IMR-90 (cell line): Measurements from ENCODE around the gene CTCF. TPM values are rescaled to one million over a fixed set of nuclear protein-coding genes. Genes with fewer than 3 reads are reported as not detected.

Experiments used
- ATAC-seq: fragments of 200-7000 bp; cut with Tn5 transposase; 2 replicates; pipeline ENCODE4 v1.9.1; 2020; ENCODE audit warnings: low read depth, mild to moderate bottlenecking, moderate library complexity
- BruUV-seq: library from RNA; stranded (reverse); fragments of 400-500 nt; replicated peaks from 2 replicates; lab custom pipeline; 2021; lab: Mats Ljungman, UMichigan
- CTCF ChIA-PET: fragments of 300-600 bp; formaldehyde crosslinking; extraction: SDS; loops from one replicate; lab custom pipeline; 2021; ENCODE audit warnings: antibody characterized with exemption; lab: Yijun Ruan, JAX
- POLR2A ChIA-PET: fragments of 300-600 bp; sonication (Branson Sonifier 250); formaldehyde crosslinking; loops from one replicate; lab custom pipeline; 2022; ENCODE audit warnings: antibody characterized with exemption; ENCODE audit not compliant: unreplicated experiment; lab: Charles Lee
- DNase-seq: peaks from one replicate; pipeline ENCODE4 v3.0.0; 2013
- H2AFZ ChIP-seq: replicated peaks from 2 replicates; pipeline ENCODE3; 2013; ENCODE audit warnings: low read length, mild to moderate bottlenecking; ENCODE audit not compliant: poor library complexity
- H2AK5ac ChIP-seq: 2 replicates; pipeline ENCODE4 v1.6.1; 2013; ENCODE audit warnings: low read depth, low read length, inconsistent platforms
- H2AK9ac ChIP-seq: replicated peaks from 2 replicates; pipeline ENCODE3; 2013; ENCODE audit warnings: mild to moderate bottlenecking, low read depth, low read length, moderate library complexity; ENCODE audit not compliant: poor library complexity
- H2BK120ac ChIP-seq: 2 replicates; pipeline ENCODE4 v1.6.1; 2013; ENCODE audit warnings: low read depth, low read length, inconsistent platforms
- H2BK15ac ChIP-seq: 3 replicates; pipeline ENCODE4 v1.6.1; 2013; ENCODE audit warnings: low read depth, low read length, inconsistent platforms
- H2BK20ac ChIP-seq: 2 replicates; pipeline ENCODE4 v1.6.1; 2013; ENCODE audit warnings: low read depth, mild to moderate bottlenecking, inconsistent platforms, low read length, moderate library complexity
- H2BK5ac ChIP-seq: 2 replicates; pipeline ENCODE4 v1.6.1; 2013; ENCODE audit warnings: mild to moderate bottlenecking, low read depth, low read length, inconsistent platforms; ENCODE audit not compliant: poor library complexity, severe bottlenecking
- H3K14ac ChIP-seq: replicated peaks from 2 replicates; pipeline ENCODE4 v1.6.1; 2013; ENCODE audit warnings: low read depth, low read length, inconsistent platforms
- H3K18ac ChIP-seq: 2 replicates; pipeline ENCODE4 v1.6.1; 2013; ENCODE audit warnings: low read depth, low read length, control low read depth
- H3K23ac ChIP-seq: 2 replicates; pipeline ENCODE4 v1.6.1; 2013; ENCODE audit warnings: low read depth, low read length, inconsistent platforms
- H3K27ac ChIP-seq: 2 replicates; pipeline ENCODE4 v1.5.1; 2013; ENCODE audit warnings: mild to moderate bottlenecking, control low read depth, low read length; ENCODE audit not compliant: insufficient read depth
- H3K27me3 ChIP-seq: 2 replicates; pipeline ENCODE4 v1.6.1; 2013; ENCODE audit warnings: low read length; ENCODE audit not compliant: control insufficient read depth, insufficient read depth
- H3K36me3 ChIP-seq: 2 replicates; pipeline ENCODE4 v1.6.1; 2013; ENCODE audit warnings: low read length, mixed read lengths; ENCODE audit not compliant: control insufficient read depth, insufficient read depth
- H3K4ac ChIP-seq: 2 replicates; pipeline ENCODE4 v1.6.1; 2013; ENCODE audit warnings: low read depth, low read length, inconsistent platforms
- H3K4me1 ChIP-seq: 2 replicates; pipeline ENCODE4 v1.6.1; 2013; ENCODE audit warnings: low read length, mixed read lengths; ENCODE audit not compliant: control insufficient read depth, insufficient read depth
- H3K4me2 ChIP-seq: 2 replicates; pipeline ENCODE4 v1.6.1; 2013; ENCODE audit warnings: low read depth, mild to moderate bottlenecking, control low read depth, low read length, moderate library complexity
- H3K4me3 ChIP-seq: 2 replicates; pipeline ENCODE4 v1.5.1; 2013; ENCODE audit warnings: low read depth, mild to moderate bottlenecking, control low read depth, low read length, moderate library complexity; ENCODE audit not compliant: insufficient read depth
- H3K56ac ChIP-seq: 2 replicates; pipeline ENCODE4 v1.6.1; 2013; ENCODE audit warnings: low read length, inconsistent platforms; ENCODE audit not compliant: insufficient read depth; ENCODE audit errors: extremely low read depth
- H3K79me1 ChIP-seq, 2 experiments: 2 replicates each; pipeline ENCODE4 v1.6.1; 2013; ENCODE audit warnings: low read length in 2 of 2, inconsistent platforms in 1 of 2, low read depth in 1 of 2
- H3K9ac ChIP-seq: 2 replicates; pipeline ENCODE4 v1.6.1; 2013; ENCODE audit warnings: low read depth, low read length, control low read depth
- H3K9me1 ChIP-seq: 2 replicates; pipeline ENCODE4 v1.6.1; 2013; ENCODE audit warnings: low read length, inconsistent platforms; ENCODE audit not compliant: insufficient read depth
- H3K9me3 ChIP-seq: 2 replicates; pipeline ENCODE4 v1.6.1; 2013; ENCODE audit warnings: low read length; ENCODE audit not compliant: control insufficient read depth, insufficient read depth
- H4K20me1 ChIP-seq: 2 replicates; pipeline ENCODE4 v1.6.1; 2013; ENCODE audit warnings: low read length, inconsistent platforms; ENCODE audit not compliant: insufficient read depth
- H4K5ac ChIP-seq: 2 replicates; pipeline ENCODE4 v1.6.1; 2013; ENCODE audit warnings: mild to moderate bottlenecking, low read depth, low read length, control low read depth
- H4K8ac ChIP-seq, 2 experiments: 2 replicates each; pipeline ENCODE4 v1.6.1; 2013; ENCODE audit warnings: low read depth in 2 of 2, low read length in 2 of 2, control low read depth in 1 of 2, inconsistent platforms in 1 of 2
- H4K91ac ChIP-seq: 2 replicates; pipeline ENCODE4 v1.6.1; 2013; ENCODE audit warnings: low read depth, low read length, inconsistent platforms; ENCODE audit not compliant: insufficient read depth
- BHLHE40 ChIP-seq: fragments of 150-350 bp; IDR thresholded peaks from 2 replicates; pipeline ENCODE4 v1.6.1; 2016; ENCODE audit warnings: mild to moderate bottlenecking, low read depth, low read length
- CEBPB ChIP-seq: IDR thresholded peaks from 2 replicates; pipeline ENCODE4 v1.6.1; 2012; ENCODE audit warnings: low read depth, low read length, improper control_type of control experiment
- FOS ChIP-seq: fragments of 150-350 bp; IDR thresholded peaks from 2 replicates; pipeline ENCODE4 v1.6.1; 2016; ENCODE audit warnings: low read depth, low read length
- MAFK ChIP-seq: IDR thresholded peaks from 2 replicates; pipeline ENCODE4 v1.6.1; 2012; ENCODE audit warnings: low read depth, low read length, improper control_type of control experiment
- MAZ ChIP-seq: IDR thresholded peaks from 2 replicates; pipeline ENCODE4 v1.6.1; 2012; ENCODE audit warnings: low read depth, mild to moderate bottlenecking, low read length, improper control_type of control experiment, moderate library complexity, borderline replicate concordance
- NFE2L2 ChIP-seq: fragments of 150-350 bp; IDR thresholded peaks from 2 replicates; pipeline ENCODE4 v1.6.1; 2016; ENCODE audit warnings: low read depth, mild to moderate bottlenecking, low read length
- RCOR1 ChIP-seq: IDR thresholded peaks from 2 replicates; pipeline ENCODE4 v1.6.1; 2012; ENCODE audit warnings: mild to moderate bottlenecking, low read length, improper control_type of control experiment; ENCODE audit not compliant: insufficient replicate concordance
- RFX5 ChIP-seq: IDR thresholded peaks from 2 replicates; pipeline ENCODE4 v1.8.0; 2012; ENCODE audit warnings: low read depth, mild to moderate bottlenecking, low read length, moderate library complexity
- WGBS, 2 experiments: methylation state at CpG; one replicate each; pipeline versions ENCODE4 v1.1.5 to v1.1.7; 2013; ENCODE audit warnings: missing lambda C conversion rate in 2 of 2; ENCODE audit not compliant: insufficient read length in 1 of 2; ENCODE audit errors: extremely low coverage in 2 of 2; 5-methylcytosine and 5-hydroxymethylcytosine counted together
- dilution Hi-C: fragments of 300-500 bp; cut with HindIII; formaldehyde crosslinking; loops from one replicate; pipeline ENCODE4 v1.14.3; 2018; ENCODE audit warnings: low sequenced_read_pairs; ENCODE audit not compliant: unreplicated experiment
- in situ Hi-C: fragments of 300-500 bp; cut with MboI; formaldehyde crosslinking; loops from 3 replicates; pipeline ENCODE4 v1.14.3; 2019; ENCODE audit warnings: low sequenced_read_pairs, inconsistent platforms, mixed read lengths
- intact Hi-C: fragments of 100-400 bp; cut with micrococcal nuclease; formaldehyde crosslinking; loops from 2 replicates; pipeline ENCODE4 v1.10.0; 2022
- polyA plus RNA-seq, 3 experiments: library from polyadenylated mRNA; depleted of rRNA; stranded (reverse); fragments of >200 nt; gene quantifications; 2 replicates each; pipeline ENCODE4 v1.2.3, GENCODE V29; 2012; ENCODE audit warnings: low replicate concordance in 1 of 3
- total RNA-seq: library from RNA; depleted of rRNA; stranded (reverse); fragments of >200 nt; gene quantifications from 2 replicates; pipeline ENCODE4 v1.2.3, GENCODE V29; 2012
- TF ChIP-seq, protein P1 (sequence below): fragments of 150-350 bp; IDR thresholded peaks from 2 replicates; pipeline ENCODE4 v1.6.1; 2016; ENCODE audit warnings: low read depth, mild to moderate bottlenecking, low read length, moderate library complexity, borderline replicate concordance
- TF ChIP-seq, protein P2 (sequence below): conservative IDR thresholded peaks from 2 replicates; pipeline ENCODE4 v1.5.1; 2012; ENCODE audit warnings: mild to moderate bottlenecking, low read depth, low read length, improper control_type of control experiment
- TF ChIP-seq, protein P3 (sequence below): fragments of 150-350 bp; IDR thresholded peaks from 2 replicates; pipeline ENCODE4 v1.6.1; 2017; ENCODE audit warnings: mild to moderate bottlenecking, antibody characterized with exemption, low read length, low read depth

CTCF gene
- total and polyA plus RNA-seq, 2 of the 4 experiments (the other 2 are of a cell fraction): 16.1 to 22.8 TPM

DNA sequence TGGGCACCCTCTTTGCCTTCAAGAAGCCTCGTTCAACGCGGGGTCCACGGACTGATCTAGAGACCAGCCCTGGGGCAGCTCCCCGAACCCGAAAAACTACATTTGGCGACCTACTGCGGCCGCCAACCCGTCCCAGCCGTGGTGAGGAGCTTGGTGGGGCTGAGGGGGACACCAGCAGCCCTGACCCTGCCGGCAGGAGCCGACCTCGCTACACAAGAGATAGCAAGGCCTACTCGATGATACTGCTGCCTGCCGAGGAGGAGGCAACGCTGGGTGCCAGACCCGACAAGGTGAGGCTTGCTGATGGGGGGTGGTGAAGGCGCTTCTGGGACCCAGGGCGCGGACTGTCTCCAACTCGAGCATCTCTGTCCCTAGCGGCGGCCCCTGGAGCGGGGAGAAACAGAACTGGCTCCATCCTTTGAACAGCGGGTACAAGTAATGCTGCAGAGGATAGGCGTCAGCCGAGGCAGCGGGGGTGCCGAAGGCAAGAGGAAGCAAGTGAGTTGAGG, 92.1 kb downstream of the CTCF start:
- Histone ChIP-seq H3K9ac (no peak overlapping the region), H4K8ac (no peak overlapping the region), H3K18ac (no peak overlapping the region), H2BK20ac (no peak overlapping the region), H3K27me3 (peaks cover 30% of the 10 kb centered on the region), H2AFZ (no peak overlapping the region), H2AK5ac (no peak overlapping the region; the same call in 1 of the 2 replicates), H3K27ac (no peak overlapping the region), H3K9me3 (no peaks in the 10 kb centered on the region), H3K4me2 (no peak overlapping the region), H3K4ac (no peak overlapping the region), H3K36me3 (0 out of 2 replicates have a peak, but pooled peaks cover 1% of the 10 kb centered on the region), H3K14ac (no peak overlapping the region), H4K5ac (no peak overlapping the region), H3K79me1 (peaks cover 6 to 15% of the 10 kb centered on the region in 2 experiments; a peak in 3 of 4 replicates), H3K4me3 (no peak overlapping the region), H2BK15ac (no peak overlapping the region), H3K56ac (no peak overlapping the region; the same call in 1 of the 2 replicates), H3K4me1 (peaks cover 9% of the 10 kb centered on the region; the same call in 1 of the 2 replicates), H4K20me1 (peaks cover 14% of the 10 kb centered on the region), H2AK9ac (no peak overlapping the region), H2BK120ac (no peak overlapping the region), H3K23ac (no peak overlapping the region), H4K91ac (no peak overlapping the region), H2BK5ac (no peak overlapping the region), H3K9me1 (peaks cover 7% of the 10 kb centered on the region)
- ChIA-PET POLR2A (no interaction called here), CTCF (no interaction called here)
- no peak for DNase-seq
- no TSS peak for BruUV-seq
- in situ Hi-C loops (no loop called here), intact Hi-C loops (no loop called here), dilution Hi-C loops (no loop called here)
- TF ChIP-seq, protein P1, sequence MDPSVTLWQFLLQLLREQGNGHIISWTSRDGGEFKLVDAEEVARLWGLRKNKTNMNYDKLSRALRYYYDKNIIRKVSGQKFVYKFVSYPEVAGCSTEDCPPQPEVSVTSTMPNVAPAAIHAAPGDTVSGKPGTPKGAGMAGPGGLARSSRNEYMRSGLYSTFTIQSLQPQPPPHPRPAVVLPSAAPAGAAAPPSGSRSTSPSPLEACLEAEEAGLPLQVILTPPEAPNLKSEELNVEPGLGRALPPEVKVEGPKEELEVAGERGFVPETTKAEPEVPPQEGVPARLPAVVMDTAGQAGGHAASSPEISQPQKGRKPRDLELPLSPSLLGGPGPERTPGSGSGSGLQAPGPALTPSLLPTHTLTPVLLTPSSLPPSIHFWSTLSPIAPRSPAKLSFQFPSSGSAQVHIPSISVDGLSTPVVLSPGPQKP: no peak
- TF ChIP-seq CEBPB: no peak
- no peak for TF ChIP-seq RCOR1
- no peak for TF ChIP-seq BHLHE40
- TF ChIP-seq, protein P2, sequence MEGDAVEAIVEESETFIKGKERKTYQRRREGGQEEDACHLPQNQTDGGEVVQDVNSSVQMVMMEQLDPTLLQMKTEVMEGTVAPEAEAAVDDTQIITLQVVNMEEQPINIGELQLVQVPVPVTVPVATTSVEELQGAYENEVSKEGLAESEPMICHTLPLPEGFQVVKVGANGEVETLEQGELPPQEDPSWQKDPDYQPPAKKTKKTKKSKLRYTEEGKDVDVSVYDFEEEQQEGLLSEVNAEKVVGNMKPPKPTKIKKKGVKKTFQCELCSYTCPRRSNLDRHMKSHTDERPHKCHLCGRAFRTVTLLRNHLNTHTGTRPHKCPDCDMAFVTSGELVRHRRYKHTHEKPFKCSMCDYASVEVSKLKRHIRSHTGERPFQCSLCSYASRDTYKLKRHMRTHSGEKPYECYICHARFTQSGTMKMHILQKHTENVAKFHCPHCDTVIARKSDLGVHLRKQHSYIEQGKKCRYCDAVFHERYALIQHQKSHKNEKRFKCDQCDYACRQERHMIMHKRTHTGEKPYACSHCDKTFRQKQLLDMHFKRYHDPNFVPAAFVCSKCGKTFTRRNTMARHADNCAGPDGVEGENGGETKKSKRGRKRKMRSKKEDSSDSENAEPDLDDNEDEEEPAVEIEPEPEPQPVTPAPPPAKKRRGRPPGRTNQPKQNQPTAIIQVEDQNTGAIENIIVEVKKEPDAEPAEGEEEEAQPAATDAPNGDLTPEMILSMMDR: no peak
- TF ChIP-seq RFX5: no peak
- TF ChIP-seq NFE2L2: no peak
- TF ChIP-seq, protein P3, sequence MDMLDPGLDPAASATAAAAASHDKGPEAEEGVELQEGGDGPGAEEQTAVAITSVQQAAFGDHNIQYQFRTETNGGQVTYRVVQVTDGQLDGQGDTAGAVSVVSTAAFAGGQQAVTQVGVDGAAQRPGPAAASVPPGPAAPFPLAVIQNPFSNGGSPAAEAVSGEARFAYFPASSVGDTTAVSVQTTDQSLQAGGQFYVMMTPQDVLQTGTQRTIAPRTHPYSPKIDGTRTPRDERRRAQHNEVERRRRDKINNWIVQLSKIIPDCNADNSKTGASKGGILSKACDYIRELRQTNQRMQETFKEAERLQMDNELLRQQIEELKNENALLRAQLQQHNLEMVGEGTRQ: no peak
- no peak for TF ChIP-seq MAFK
- TF ChIP-seq MAZ: no peak
- no peak for TF ChIP-seq FOS
- no peak for ATAC-seq
- WGBS, 2 experiments: 53% methylated on average over 12 of the region's 30 CpGs; no CpG with 5 or more reads in 1 of the 2 experiments
